NCI-H82 (cell line): ENCODE measurements around the gene TBRG4.

Experiments
- DNase-seq: peaks from one replicate; lab custom pipeline; 2025; lab: John Stamatoyannopoulos, UW

The TBRG4 gene

DNA sequence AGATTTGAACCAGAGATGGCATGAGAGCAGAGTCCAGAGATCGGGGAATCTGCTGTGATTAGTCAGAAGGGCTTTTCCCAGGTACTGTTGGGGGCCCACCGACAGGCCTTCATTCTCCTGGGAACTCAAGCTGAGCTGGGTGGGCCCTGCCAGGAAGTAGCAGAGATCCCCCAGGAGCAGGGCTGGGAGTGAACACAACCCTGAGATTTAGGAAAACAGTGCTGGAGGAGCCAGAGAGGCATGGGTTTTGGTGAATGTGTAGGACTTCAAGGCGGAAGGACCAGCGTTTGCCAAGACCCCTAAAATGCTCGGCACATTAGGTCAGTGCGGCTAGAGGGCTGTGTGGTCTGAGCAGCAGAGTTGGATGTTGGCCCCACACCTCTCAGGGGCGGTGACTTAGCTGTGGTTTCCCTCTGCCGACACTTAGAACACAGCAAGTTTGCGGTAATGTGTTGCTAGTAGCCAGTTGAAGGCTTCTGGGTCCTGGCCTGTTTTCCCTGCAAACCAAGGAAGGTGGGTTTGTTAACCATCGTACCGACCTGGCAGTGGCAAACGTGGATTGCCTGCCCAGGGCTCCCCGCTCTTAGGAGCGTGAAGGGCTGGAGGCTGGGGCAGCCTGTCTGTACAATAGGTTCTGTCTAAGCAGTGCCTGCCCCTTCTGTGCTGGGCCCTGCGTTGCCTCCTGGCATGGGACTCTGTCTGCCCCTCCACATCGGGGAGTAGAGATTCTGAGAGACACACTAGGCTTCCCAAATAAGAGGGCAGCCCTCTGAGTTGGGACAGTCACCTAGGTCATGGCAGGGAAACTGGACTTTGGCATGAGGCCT lies 36.8 kb downstream of the TBRG4 start:
- DNase-seq = no peak

DNA sequence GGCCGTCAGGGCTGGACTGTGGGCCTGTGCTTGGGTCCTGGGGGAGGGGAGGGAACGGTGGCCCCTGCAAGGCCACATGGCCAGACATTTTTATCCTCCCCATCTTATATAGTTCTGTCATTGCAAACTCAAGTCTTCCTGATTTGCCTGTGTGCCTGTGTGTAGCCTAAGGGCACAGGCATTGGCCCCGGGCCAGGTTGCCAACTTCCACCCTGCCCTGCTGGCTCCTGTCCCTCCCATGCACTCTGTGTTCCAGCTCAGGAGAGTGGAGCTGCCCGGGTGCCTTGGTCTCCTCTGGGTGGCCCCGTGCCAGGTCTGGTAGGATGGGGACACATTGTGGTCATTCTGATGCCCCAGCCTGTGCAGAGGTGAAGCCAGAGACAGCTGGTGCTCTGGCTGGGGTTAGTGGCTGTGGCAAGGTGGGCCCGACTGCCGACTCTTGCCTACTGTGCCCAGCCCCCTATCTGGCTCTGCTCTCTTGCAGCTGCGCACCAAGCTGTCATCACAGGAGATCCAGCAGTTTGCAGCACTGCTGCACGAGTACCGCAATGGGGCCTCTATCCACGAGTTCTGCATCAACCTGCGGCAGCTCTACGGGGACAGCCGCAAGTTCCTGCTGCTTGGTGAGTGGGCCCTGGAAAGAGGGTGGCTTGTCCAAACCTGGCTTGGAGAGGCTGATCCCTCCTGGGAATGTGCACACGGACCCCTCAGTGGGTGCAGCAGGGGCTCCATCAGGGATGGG lies 37.5 kb downstream of the TBRG4 start:
- DNase-seq = no peak

DNA sequence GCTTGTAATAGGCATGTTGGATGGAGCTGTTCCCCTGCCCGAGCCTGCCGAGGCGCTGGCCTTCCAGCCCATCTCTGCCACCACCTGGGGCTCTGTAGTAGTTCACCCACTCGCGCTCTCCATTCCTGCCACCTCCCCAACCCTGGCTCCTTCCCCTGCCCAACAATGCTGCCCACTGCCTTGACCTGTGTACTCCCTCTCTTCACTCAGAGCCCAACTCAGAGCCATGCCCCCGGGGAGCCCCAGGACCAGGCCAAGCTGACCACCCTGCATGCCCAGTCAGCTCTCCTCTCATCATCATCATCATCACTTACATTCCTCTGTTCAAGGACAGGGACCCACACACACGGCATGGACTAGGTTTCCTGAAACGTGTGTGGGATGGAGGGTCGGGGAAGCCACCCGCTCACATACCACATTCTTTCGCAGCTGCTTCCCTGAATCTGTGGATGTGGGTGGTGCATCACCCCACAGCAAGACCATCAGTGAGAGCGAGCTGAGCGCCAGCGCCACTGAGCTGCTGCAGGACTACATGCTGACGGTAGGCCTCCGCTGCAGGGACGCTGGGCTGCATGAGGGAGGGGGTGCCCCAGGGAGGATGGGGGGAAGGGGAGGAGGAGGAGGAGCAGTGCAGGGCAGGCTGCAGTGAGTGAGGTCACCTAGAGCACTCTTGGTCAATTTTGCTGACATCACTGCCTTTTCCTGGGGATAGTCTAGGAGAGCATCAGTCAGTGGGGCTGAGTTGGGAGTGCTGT lies 38.3 kb downstream of the TBRG4 start:
- DNase-seq = no peak

DNA sequence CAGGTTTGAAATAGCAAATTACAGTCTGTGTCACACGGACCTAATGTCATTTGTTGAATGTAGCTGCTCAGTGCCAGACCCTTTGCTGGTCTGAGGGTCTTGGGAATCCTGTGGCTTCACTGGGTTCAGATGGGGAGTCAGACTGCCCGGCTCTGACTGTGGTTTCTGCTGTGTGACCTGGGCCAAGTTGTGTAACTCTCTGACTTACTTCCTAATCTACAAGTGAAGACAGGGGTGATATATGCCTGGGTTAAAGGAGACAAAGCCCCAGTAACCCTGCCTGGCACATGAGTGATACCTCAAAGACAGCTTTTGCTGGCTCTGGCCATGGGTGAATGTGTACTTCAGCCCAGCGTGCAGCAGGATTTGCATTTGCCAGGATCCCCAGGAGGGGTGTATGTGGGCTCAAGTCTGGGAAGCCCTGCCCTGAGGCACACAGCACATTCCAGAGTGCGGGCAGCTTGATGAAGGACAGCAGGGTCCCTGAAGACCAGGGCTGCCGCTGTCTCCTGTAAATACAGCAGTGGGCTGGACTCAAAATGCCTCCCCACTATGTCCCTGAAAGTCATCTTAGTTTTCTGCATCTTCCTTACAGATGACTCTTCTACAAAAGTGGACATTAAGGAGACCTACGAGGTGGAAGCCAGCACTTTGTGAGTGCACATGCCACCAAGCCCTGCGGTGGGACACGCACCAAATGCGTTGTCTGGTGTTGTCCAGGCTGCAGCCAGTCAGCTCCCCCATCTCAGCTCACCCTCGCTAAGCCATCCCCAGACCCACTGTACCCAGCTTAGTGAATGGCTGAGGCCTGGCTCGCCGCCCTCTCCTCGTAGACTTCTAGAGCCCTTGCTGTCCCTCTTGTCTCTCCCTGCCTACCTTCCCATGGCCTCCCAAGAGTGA lies 39.1 kb downstream of the TBRG4 start:
- DNase-seq = no peak

DNA sequence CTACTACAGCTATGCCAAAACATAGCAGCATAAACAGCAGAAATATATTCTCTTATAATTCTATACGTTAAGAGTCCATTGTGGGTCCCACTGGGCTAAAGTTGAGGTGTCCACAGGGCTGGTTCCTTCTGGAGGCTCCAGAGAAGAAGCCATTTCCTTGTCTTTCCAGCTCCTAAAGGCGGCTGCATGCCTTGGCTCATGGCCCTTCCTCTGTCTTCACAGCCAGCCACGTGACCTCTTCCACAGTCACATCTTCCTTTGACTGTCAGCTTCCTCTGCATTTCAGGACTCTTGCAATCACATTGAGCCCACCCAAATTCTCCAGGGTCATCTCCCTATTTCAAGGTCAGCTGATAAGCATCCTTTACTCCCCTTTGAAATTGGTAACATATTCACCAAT lies 40.0 kb downstream of the TBRG4 start:
- no peak for DNase-seq

DNA sequence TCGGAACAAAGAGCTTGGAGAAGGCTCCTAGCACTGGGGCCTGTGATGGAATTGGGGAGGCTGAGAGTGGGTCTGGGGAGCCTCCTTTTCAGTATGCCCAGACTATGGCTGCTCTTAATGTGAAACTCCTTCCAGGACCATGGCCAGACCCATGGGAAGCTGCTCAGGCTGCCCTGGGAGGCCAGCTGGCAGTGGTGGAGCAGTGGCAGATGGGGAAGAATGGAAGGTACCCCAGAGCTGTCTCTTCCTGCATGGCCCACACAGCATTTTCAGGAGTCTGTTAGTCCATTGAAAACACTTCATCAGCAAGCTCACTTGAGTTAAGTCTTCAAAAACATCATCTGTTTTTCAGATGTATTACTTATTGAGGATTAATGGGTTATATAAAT lies 41.2 kb downstream of the TBRG4 start:
- DNase-seq = no peak

DNA sequence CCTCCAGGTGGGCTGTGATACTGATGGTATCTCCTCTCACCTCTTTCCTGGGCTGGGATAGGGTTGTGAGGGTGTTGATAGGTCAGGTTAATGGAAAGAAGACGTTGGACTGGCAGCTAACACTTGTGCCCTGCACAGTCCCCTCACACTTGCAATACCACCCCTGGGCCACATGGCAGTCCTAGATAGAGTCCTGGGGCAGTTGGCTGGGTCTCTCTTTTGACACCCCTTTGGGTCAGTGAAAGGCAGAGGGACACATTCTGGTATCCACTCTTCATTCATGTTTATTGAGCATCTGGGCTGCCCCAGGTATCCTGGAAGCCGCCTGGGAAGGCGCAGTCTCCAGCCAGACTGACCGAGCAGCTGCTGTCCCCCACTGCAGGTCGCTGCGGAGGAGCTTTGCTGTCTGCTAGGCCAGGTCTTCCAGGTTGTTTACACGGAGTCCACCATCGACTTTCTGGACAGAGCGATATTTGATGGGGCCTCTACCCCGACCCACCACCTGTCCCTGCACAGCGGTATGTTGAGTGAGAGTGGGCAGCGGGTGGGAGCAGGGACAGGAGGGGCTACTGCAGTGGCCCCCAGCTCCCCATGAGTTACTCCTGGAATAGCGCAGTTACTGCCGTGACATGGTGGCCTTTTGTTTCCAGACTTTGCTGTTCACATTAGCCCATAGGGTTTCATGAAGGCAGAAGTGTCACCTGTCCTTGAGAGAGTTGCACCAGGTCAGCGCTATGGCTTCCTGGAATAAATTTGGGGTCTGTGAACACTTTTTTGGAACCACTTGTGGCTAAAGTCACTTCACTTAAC lies 41.8 kb downstream of the TBRG4 start:
- DNase-seq = no peak

DNA sequence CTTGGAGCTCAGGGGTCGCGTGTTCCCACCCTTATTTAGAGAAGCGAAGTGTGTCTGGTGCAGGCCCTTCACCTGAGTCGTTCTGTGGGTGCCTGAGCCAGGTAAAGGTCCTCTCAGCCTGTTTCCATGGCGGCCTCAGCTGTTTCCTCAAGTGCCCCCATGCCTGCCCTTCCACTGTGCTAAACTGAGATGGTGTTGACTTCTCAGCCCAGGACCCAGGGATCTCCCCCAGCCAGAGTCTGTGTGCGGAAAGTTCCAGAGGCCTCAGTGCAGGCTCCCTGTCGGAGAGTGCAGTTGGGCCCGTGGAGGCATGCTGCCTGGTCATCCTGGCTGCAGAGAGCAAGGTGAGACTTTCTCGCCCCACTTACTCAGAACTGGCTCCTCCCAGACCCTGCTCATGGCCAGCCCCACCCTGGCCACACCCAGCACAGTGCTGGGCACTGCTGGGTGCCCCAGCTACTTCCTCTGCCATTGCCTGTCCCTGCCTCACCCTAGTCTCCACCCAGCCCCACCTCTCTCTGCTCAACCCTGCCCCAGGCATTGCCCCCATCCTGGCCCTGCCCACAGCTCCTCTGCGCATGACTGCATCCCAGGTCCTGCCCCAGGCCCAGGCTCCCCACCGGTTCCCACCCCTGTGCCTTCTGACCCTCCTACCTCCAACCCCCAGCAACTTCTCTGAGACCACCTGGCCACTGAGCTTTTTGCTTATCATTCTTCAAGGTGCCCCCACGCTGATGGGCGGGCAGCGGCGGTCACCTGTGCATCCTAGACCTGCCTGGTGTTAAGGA lies 43.1 kb downstream of the TBRG4 start:
- DNase-seq = no peak

DNA sequence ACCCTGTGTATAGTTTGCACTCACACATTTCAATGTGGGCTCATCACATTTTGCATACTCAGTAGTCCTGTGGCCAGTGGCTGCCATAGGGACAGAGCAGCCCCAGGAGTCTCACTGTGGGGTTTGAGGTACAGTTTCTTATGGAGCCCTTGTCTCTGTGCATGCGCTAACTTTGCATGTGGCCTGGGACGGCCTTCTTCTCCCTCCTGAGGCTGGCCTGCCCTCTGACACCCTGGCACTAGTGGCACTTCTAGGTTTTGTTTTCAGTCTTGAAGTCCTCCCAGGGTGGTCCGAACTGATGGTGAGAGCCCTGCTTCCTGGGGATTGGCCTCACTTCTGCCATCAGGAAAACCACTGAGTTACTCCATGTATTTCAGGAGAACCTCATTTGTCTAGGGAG lies 43.9 kb downstream of the TBRG4 start:
- no peak for DNase-seq

DNA sequence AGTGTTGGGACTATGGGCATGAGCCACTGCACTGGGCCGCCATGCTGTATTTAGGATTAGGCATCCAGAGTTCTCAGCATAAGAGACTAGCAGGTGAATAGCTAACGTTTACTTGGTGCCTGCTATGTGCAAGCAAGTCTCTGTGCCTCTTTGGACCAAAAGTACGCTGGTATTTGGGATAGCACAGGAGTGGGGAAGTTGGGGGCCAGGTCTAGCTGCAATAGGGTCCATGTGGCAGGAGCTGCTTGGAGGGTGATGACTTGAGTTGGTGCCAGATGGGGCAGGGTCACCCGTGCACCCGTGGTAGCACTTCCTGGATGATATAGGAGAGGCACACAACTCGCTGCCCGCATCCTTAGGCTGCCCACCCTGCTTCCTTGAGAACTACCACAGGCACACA lies 45.1 kb downstream of the TBRG4 start:
- DNase-seq = no peak

DNA sequence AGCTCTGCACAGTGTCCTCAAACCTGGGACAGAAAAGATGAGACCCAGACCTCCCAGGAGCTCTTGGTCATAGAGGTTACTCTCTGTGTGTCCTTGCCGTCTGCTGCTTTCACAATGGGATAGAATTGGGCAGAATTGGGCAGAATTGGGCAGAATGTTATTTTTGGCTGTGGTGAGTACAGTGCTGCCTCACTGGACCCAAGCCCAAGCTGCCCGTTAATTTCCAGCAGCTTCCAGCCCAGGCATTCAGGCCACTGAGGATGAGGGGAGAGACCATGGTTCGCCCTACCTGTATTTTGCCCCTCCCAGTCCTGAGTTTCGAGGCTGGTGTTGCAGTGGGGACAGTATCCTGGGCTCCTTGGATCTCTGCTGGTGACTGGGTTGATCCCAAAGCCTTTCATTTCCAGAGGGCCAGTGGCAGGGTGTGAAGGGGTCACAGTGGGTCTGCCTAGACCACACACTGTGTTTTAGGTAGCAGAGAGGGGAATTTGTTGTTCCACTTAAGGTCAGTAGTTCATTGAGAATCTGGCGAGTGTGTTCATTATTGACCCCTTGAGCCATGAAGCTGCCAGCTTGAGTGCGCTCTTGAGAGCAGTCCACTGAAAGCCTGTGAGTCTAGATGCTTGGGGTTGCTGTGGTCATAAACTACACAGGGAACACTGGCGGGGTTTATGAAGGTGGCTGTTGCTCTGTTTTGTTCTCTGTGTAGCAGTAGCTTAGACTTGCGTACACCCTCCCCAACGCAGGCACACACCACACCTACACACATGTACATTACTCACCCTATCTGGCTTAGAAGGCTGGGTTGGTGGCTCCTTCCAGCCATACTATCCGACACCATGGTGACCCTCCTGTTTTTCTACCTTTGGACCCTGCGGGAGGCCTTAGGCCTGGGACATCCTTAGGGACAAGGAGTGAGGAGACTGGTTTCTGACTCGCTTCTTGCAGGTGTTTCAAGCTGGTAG lies 46.2 kb downstream of the TBRG4 start:
- no peak for DNase-seq

DNA sequence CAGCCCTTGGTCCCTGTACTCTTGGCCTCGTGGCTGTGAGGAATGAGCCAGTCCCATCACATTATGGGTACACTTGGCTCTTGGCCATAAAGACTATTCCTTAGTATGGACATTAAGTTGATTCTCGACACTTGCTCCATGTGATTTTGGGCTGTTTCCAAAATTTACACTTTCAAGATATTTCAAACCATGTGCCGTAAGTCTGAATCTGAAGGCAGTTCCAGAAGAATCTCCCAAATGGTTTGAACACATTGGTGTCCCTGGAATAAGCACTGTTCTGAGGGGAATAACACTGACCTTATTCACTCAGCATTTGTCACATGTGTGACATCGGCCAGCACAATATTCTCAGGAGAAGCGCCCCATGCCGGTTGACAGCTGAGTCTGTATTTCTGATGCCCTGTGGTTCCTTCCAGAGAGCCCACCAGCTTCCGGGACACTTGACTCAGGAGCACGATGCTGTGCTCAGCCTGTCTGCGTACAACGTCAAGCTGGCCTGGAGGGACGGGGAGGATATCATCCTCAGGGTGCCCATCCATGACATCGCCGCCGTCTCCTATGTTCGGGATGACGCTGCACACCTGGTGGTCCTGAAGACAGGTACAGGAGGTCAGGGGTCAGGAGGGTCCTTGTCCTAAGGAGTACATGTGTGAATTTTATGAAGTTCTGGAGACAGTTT lies 47.3 kb downstream of the TBRG4 start:
- DNase-seq = no peak

DNA sequence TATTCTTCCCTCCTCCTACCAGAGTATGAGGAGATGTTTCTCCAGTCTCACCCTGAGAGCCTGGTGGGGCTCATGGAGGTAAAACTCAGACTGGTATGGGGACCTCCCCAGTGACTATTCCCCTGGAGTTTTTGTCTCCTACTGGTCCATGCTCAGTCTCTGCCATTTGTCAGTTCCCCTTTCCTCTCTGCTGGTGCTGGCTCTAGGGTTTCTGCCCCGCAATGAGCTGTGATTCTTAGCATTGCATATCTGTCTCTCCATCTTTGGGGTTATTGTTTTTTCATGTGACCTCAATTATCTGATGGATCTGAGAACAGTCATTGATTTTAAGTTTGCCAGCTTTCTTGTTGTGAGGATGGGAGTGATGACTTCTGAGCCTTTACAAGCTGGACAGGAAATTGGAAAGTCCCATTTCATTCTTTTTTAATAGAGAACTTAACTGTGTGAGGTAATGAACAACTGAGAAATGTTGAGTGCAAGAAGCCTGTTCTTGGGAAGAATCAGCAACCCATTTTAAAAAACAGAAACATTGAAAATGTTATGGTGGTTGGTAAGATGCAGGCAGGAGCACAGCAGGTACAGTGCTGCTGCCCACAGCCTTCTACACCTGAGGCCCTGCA lies 49.6 kb downstream of the TBRG4 start:
- DNase-seq = no peak

DNA sequence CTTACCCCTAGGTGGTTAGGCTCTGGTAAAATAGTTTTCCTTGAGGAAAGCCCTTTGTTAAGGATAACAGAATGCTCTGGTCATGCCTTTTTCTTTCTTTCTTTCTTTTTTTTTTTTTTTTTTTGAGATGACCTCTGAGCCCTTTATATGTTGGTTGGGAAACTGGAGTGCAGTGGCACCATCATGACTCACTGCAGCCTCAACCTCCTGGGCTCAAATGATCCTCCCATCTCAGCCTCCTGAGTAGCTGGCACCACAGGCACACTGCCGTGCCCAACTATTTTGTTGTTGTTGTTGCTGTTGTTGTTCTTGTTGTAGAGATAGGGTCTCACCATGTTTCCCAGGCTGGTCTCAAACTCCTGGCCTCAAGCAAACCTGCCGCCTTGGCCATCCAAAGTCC lies 50.1 kb downstream of the TBRG4 start:
- DNase-seq = no peak

DNA sequence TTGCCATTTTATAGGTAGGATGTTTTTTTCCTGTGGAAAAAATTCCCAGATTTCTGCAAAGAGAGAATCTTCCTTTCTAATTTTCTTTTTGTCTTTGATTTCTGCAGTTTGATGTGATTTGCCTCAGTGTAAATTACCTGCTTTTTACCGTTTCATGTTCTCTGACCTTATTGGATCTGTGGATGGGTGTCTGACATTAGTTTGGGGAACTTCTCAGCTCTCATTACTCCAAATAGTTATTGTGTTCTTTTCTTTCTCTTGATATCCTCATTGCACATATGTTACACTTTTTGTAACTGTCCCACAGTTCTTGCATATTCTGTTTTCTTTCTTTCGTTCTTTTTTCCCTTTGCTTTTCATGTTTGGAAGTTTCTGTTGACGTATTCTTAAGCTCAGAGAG lies 51.2 kb downstream of the TBRG4 start:
- DNase-seq = no peak

DNA sequence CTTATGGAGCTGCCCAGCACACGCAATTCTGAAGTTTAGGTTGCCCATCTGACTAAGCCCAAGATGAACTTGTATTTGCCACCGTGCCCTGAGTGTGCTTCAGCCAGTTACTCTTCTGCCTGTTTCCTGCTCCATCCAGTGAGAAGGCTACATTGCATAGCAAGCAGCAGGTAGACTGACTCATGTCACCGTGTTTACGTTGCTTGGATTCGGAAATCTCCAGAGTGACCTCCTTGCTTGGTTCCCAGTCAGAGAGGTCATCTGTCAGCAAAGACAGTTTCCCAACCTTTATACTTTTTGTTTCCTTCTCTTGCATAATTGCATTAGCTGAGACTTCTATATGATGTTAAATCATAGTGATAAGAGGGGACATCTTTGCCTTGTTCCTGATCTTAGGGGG lies 53.6 kb downstream of the TBRG4 start:
- DNase-seq = no peak

DNA sequence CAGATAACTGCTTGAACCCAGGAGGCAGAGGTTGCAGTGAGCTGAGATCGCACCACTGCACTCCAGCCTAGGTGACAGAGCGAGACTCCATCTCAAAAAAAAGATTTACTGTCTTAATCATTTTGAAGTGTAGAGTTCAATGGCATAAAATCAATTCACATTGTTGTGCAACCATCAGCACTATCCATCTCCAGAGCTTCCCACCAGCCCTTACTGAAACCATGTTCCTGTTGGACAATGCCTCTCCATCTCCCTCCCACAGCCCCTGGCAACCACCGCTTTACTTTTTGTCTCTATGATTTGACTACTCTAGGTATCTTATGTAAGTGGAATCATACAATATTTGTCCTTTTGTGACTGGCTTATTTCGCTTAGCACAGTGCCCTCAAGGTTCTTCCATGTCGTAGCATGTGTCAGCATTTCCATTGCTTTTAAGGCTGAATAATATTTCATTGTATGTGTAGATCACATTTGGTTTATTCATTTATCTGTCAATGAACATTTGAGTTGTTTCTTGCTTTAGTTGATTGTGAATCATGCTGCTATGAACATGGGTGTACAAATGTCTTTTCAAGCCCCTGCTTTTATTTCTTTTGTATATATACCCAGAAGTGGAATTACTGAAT lies 55.8 kb downstream of the TBRG4 start:
- no peak for DNase-seq
